OCI-LY7 (cell line): ENCODE data around the gene KLHL41. TPM values are rescaled to one million over a fixed set of nuclear protein-coding genes. Genes with fewer than 3 reads are reported as not detected.

Experiments used
- total RNA-seq, 2 experiments: library from RNA; depleted of rRNA in 1 of 2; stranded (reverse); fragments of >200 nt in 1 of 2; shearing (Covaris generic) in 1 of 2; gene quantifications; 2 replicates each; pipeline ENCODE4 v1.2.3, GENCODE V29; 2014 to 2022

Gene KLHL41
- total RNA-seq, 2 experiments from 2014 or later = not detected

Other genes starting within 250 kb of the KLHL41 start
- gene LRP2, start 147.2 kb upstream of the KLHL41 start, total RNA-seq (2014; rRNA removed; shearing (Covaris generic)) = not detected in 2 replicates
- 0.06 and 0.89 TPM in 2 replicates for gene LRP2, start 147.2 kb upstream of the KLHL41 start, total RNA-seq (2022)
- gene BBS5, start 30.2 kb upstream of the KLHL41 start, total RNA-seq (2014; rRNA removed; shearing (Covaris generic)) = 0.13 and 1.0 TPM in 2 replicates
- gene BBS5, start 30.2 kb upstream of the KLHL41 start, total RNA-seq (2022) = 0.11 and 0.20 TPM in 2 replicates
- 25.1 and 34.6 TPM in 2 replicates for gene FASTKD1, start 64.2 kb downstream of the KLHL41 start, total RNA-seq (2014; rRNA removed; shearing (Covaris generic))
- gene FASTKD1, start 64.2 kb downstream of the KLHL41 start, total RNA-seq (2022) = 48.6 and 54.9 TPM in 2 replicates
- 33.5 and 48.5 TPM in 2 replicates for gene PPIG, start 74.6 kb downstream of the KLHL41 start, total RNA-seq (2014; rRNA removed; shearing (Covaris generic))
- 65.1 and 65.7 TPM in 2 replicates for gene PPIG, start 74.6 kb downstream of the KLHL41 start, total RNA-seq (2022)
- gene CFAP210, start 184.7 kb downstream of the KLHL41 start, total RNA-seq (2014; rRNA removed; shearing (Covaris generic)) = not detected in 2 replicates
- not detected in 2 replicates for gene CFAP210, start 184.7 kb downstream of the KLHL41 start, total RNA-seq (2022)
- gene PHOSPHO2, start 184.8 kb downstream of the KLHL41 start, total RNA-seq (2014; rRNA removed; shearing (Covaris generic)) = 2.8 and 4.8 TPM in 2 replicates
- gene PHOSPHO2, start 184.8 kb downstream of the KLHL41 start, total RNA-seq (2022) = 2.9 and 4.2 TPM in 2 replicates
- gene KLHL23, start 224.1 kb downstream of the KLHL41 start, total RNA-seq (2014; rRNA removed; shearing (Covaris generic)) = 0.21 and 2.4 TPM in 2 replicates
- gene KLHL23, start 224.1 kb downstream of the KLHL41 start, total RNA-seq (2022) = 0.79 and 0.82 TPM in 2 replicates